HG02981 (cell line): ENCODE results near the gene DENND6B.
"Not testable (repeated sequence)": the region's sequence is repeated elsewhere in the genome, so short reads cannot be mapped to it uniquely, and the experiment has no call there.

ENCODE experiments used
- ATAC-seq: cut with Tn5 transposase; IDR thresholded peaks from one replicate; pipeline ENCODE4 v1.9.1; 2021; ENCODE audit warnings: mild to moderate bottlenecking, moderate library complexity; ENCODE audit not compliant: unreplicated experiment

Gene DENND6B

DNA sequence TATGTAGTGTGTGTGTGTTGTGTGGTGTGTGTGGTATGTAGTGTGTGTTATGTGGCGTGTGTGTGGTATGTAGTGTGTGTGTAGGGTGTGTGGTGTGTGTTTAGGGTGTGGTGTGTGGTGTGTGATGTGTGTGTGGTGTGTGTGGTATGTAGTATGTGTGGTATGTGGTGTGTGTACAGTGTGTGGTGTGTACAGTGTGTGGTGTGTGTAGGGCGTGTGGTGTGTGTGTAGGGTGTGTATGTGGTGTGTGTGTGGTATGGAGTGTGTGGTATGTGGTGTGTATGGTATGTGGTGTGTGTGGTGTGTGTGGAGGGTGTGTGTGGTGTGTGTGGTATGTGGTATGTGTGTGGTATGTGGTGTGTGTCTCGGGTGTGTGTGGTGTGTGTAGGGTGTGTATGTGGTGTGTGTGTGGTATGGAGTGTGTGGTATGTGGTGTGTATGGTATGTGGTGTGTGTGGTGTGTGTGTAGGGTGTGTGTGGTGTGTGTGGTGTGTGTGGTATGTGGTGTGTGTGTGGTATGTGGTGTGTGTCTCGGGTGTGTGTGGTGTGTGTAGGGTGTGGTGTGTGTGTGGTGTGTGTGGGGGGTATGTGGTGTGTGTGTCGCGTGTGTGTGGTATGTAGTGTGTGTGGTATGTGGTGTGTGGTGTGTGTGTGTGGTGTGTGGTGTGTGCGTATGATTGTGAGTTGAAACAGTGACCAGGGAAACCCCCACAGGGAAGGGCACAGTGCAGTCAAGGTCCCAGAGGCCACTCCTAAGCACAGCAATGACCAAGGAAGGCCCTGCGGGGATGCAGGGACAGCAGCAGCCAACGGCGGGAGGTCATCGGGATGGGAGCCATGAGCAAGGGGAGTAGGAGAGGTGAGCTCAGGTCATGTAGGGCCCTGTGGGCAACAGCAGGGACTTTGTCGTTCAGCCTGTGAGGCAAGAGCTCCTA, 13.4 kb upstream of the DENND6B start:
- ATAC-seq, result no peak

DNA sequence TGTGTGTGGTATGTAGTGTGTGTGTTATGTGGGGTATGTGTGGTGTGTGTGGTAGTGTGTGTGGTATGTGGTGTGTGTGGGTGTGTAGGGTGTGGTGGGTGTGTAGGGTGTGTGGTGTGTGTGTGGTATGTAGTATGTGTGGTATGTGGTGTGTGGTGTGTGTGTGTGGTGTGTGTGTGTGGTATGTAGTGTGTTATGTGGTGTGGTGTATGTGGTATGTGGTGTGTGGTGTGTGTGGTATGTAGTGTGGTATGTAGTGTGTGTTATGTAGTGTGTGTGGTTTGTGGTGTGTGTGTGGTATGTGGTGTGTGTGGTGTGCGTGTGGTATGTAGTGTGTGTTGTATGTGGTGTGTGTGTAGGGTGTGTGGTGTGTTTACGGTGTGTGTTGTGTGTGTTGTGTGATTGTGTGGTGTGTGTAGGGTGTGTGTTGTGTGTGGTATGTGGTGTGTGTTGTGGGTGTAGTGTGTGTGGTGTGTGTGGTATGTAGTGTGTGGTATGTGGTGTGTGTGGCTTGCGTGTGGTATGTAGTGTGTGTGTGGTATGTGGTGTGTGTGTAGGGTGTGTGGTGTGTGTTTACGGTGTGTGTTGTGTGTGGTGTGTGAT, 12.1 kb upstream of the DENND6B start:
- no peak for ATAC-seq

DNA sequence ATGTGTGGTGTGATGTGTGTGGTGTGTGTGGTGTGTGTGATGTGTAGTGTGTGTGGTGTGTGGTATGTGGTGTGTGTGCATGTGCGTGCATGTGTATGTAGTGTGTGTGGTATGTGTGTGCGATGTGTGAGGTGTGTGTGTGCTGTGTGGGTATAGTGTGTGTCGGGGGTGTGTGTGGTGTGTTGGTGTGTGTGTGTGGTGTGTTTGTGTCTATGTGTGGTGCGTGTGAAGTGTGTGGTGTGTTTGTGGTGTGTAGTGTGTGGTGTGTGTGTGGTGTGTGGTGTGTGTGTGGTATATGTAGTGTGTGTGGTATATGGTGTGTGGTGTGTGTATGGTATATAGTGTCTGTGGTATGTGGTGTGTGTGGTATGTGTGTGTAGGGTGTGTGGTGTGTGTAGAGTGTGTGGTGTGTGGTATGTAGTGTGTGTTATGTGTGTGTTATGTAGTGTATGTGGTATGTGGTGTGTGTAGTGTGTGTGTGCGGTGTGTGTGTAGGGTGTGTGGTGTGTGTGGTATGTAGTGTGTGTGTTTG, 11.3 kb upstream of the DENND6B start:
- ATAC-seq, result no peak

DNA sequence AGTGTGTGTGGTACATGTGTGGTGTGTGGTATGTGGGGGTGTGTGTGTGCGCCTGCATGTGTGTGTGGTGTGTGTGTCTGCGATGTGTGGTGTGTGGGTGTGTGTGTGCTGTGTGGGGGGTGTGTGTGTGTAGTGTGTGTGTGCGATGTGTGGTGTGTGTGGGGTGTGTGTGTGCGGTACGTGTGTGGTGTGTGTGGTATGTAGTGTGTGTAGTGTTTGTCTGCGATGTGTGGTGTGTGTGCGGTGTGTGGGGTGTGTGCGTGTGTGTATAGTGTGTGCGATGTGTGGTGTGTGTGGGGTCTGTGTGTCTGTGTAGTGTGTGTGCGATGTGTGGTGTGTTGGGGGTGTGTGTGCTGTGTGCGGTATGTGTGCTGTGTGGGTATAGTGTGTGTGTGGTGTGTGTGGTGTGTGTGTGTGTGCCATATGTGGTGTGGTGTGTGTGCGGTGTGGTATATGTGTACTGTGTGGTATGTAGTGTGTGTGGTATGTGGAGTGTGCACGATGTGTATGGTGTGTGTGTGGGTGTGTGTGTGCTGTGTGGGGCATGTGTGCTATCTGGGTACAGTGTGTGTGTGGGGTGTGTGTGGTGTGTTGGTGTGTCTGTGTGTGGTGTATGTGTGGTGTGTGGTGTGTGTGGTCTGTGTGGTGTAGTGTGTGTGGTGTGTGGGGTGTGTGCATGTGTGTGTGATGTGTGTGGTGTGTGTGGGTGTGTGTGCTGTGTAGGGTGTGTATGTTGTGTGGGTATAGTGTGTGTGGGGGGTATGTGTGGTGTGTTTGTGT, 10.6 kb upstream of the DENND6B start:
- ATAC-seq, result no peak

DNA sequence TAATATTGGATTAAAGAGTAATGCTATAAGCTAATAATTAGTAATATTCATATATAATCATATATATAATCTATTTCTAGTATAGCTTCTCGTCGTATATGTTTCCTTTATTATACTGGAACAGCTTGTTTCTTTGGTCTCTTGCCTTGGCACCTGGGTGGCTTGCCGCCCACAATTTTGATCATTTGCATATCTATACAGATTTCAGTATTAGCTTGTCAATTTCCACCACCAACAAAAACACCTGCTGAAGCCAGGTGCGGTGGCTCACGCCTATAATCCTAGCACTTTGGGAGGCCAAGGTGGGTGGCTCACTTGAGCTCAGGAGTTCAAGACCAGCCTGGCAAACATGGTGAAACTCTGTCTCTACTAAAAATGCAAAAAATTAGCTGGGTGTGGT, 7.6 kb upstream of the DENND6B start:
- not testable (repeated sequence) for ATAC-seq

- ATAC-seq, result no peak
Measured at GRCh38 chr22:50329236-50329635, 2.4 kb upstream of the DENND6B start.

DNA sequence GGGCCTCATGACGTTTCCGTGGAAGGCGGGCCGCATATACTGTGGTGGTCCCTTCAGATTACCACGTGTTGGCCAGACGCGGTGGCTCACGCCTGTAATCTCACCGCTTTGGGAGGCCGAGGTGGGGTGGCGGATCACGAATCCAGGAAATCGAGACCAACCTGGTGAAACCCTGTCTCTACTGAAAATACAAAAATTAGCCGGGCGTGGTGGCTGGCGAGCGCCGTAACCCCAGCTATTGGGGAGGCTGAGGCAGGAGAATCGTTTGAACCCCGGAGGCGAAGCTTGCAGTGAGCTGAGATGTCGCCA, 853 bp upstream of the DENND6B start:
- ATAC-seq, result no peak

GRCh38 chr22:50326225-50326955, 422 bp downstream of the DENND6B start:
- ATAC-seq, result peak; percentile 29

DNA sequence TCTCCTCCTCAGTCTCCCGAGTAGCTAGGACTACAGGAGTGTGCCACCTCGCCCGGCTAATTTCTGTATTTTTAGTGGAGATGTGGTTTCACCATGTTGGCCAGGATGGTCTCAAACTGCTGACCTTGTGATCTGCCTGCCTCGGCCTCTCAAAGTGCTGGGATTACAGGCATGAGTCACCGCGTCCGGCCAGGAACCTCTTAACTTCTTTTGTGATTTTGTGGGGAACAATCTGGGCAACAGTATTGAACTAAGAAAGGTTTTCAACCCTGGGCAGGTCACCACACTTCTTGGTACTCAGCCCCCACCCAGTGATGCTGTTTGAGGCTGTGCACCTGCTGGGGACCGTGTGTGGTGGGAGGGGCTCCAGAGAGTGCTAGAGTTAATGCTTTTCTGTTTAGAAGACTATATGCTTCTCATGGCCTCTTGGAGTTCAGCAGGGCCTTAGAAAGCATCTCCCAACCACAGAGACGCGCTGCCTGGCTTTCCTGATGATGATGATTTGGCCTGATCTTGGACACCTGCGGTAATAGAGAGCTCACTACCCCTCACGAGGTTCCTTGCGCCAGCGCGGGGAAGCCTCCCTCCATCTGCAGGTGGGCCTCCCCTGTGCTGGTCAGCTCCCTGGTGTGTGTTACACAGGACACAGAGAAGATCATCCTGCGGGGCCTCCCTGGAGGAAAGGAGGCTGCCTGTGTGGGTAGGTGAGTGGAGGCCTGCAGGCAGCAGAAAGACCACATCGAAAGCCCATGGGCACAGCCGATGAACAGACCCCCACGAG, 1.2 kb downstream of the DENND6B start:
- ATAC-seq, result no peak

DNA sequence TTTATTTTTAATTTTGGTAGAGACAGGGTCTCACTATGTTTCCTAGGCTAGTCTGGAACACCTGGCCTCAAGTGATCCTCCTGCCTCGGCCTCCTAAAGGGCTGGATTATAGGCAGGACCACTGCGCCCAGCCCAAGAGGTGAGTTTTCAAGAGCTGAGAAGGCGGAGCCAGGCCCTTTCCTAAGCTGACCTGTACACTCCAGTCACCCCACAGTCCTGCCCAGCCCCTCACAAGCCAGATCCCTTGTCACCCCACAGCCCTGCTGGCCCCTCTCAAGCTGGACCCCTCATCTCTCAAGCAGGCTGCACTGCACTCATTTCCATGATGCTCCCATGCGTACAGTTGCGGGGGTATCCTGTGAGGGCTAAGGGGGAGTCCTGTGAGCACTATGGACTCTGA, 2.9 kb downstream of the DENND6B start:
- ATAC-seq, result no peak

DNA sequence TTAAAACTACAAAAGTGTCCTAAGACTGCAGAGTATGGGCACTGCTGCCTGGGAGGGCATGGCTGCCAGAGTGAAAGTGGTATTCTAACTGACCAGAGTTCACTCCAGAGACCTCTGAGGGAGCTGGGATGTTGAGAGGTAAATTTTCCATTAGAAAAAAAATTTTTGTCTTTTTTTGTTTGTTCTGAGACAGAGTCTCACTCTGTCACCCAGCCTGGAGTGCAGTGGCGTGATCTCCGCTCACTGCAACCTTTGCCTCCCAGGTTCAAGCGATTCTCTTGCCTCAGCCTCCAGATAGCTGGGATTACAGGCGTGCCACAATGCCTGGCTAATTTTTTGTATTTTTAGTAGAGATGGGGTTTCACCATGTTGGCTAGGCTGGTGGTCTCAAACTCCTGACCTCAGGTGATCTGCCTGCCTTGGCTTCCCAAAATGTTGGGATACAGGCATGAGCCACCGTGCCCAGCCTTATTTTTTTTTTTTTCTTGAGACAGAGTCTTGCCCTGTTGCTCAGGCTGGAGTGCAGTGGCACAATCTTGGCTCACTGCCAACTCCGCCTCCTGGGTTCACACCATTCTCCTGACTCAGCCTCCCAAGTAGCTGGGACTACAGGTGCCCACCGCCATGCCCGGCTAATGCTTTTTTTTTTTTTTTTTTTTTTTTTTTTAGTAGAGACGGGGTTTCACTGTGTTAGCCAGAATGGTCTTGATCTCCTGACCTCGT, 4.3 kb downstream of the DENND6B start:
- ATAC-seq, result not testable (repeated sequence)

- no peak for ATAC-seq
Measured at GRCh38 chr22:50320671-50321325, 6.0 kb downstream of the DENND6B start.

DNA sequence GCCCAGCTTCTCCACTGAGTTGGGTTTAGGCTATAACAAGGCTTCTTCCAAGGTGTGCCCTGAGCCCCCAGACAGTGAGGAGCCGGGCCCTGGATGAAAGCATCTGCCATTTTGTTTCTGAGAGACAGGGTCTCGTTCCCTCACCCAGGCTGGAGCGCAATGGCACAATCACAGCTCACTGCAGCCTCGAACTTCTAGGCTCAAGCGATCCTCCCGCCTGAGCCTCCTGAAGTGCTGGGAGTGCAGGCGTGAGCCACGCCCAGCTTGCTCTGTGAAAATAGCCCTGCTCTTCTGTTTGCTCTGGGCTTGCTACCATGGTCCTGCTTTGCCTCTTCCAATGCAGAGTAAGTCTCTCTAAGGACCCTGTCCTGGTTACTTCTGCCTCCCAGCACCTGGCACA, 6.7 kb downstream of the DENND6B start:
- ATAC-seq, result no peak

- no peak for ATAC-seq
Measured at GRCh38 chr22:50319503-50319951, 7.3 kb downstream of the DENND6B start.

DNA sequence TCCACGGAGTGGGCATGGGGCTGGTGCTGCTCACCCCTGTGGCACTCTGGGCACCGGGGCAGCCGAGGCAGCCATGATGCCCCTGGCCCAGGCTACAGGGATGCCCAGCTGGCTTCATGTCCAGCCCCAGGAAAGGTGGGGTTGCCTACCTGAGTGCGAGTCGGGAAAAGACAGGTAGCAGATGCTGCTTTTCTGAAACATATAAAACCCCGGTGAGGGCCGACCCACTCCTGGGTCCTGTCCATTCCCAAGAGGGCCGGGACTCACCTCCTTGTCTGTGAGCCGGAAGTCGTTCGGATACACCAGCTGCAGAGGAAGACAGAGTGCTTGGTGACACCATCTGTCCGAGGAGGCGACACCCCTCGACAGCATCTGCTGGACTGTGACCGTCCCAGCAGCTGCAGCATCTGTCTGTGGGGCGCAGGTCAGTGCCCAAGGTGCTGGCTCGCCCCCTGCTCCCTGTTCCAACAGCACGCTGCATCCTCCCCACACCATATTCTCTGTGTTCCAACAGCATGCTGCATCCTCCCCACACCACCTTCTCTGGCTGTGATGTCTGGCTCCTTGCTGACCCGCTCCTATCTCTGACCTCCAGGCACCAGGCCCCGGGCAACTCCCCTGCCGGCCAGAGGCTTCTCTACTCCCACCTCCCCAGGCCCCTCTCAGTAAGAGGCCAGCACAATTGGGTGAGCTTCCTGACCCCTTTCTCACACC, 8.0 kb downstream of the DENND6B start:
- no peak for ATAC-seq

GRCh38 chr22:50318356-50318697, 8.5 kb downstream of the DENND6B start:
- ATAC-seq, result no peak

DNA sequence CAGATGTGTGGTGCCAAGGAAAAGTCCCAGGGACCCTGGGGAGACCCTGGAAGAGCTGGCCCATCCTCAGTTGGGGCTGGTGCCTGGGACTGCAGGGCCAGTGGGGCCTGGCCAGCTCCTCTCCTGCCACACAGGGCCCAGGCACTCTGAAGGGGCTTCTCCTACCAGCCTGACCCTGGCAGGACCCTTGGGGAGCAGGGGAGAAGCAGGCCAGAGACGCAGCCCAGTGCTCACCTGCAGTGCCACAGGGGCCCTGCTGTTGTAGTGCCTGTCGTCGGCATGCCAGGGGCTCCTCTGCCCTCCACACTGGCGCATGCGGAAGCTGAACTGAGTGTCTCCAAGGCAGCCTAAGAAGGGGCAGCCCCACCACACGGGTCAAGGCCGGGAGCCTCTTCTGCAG, 9.1 kb downstream of the DENND6B start:
- ATAC-seq, result no peak

GRCh38 chr22:50317178-50317577, 9.6 kb downstream of the DENND6B start:
- ATAC-seq, result no peak
